ENCODE results near the gene NR4A3. TPM values are rescaled to one million over a fixed set of nuclear protein-coding genes. Genes with fewer than 3 reads are reported as not detected.

NR4A3 gene
- total RNA-seq, 2 donors from 2014 or later, result 15.8 to 19.9 TPM

GRCh38 chr9:99873943-99874584, 52.4 kb downstream of the NR4A3 start:
- Histone ChIP-seq H3K27me3 (no peaks in the 10 kb centered on the region), H3K4me3 (no peak overlapping the region), H3K27ac (no peak overlapping the region), H3K36me3 (no peaks in the 10 kb centered on the region), H3K4me1 (no peaks in the 10 kb centered on the region), H3K9me3 (no peaks in the 10 kb centered on the region)
- DNase-seq (ENCODE audit: low spot score), result no peak
- no peak for TF ChIP-seq CTCF (IDR thresholded peaks at IDR 0.05)

GRCh38 chr9:99876190-99876589, 54.5 kb downstream of the NR4A3 start:
- H3K9me3 ChIP-seq, result no peaks in the 10 kb centered on the region
- no peak for TF ChIP-seq CTCF (IDR thresholded peaks at IDR 0.05)
- no peak overlapping the region for H3K4me3 ChIP-seq
- no peak for DNase-seq (ENCODE audit: low spot score)
- H3K27ac ChIP-seq, result no peak overlapping the region
- H3K27me3 ChIP-seq, result no peaks in the 10 kb centered on the region
- no peaks in the 10 kb centered on the region for H3K4me1 ChIP-seq
- no peaks in the 10 kb centered on the region for H3K36me3 ChIP-seq

- Histone ChIP-seq H3K4me1 (no peaks in the 10 kb centered on the region), H3K9me3 (no peaks in the 10 kb centered on the region), H3K36me3 (no peaks in the 10 kb centered on the region), H3K27ac (no peak overlapping the region), H3K4me3 (no peak overlapping the region), H3K27me3 (no peaks in the 10 kb centered on the region)
- DNase-seq (ENCODE audit: low spot score), result no peak
- no peak for TF ChIP-seq CTCF (IDR thresholded peaks at IDR 0.05)
Measured at GRCh38 chr9:99878651-99879050, 57.0 kb downstream of the NR4A3 start.

GRCh38 chr9:99881769-99882168, 60.1 kb downstream of the NR4A3 start:
- DNase-seq (ENCODE audit: low spot score), result no peak
- Histone ChIP-seq H3K4me3 (no peak overlapping the region), H3K36me3 (no peaks in the 10 kb centered on the region), H3K4me1 (no peaks in the 10 kb centered on the region), H3K9me3 (no peaks in the 10 kb centered on the region), H3K27ac (no peak overlapping the region), H3K27me3 (no peaks in the 10 kb centered on the region)
- no peak for TF ChIP-seq CTCF (IDR thresholded peaks at IDR 0.05)

- Histone ChIP-seq H3K27ac (no peak overlapping the region), H3K27me3 (no peaks in the 10 kb centered on the region), H3K4me3 (no peak overlapping the region), H3K9me3 (no peaks in the 10 kb centered on the region), H3K36me3 (no peaks in the 10 kb centered on the region), H3K4me1 (no peaks in the 10 kb centered on the region)
- DNase-seq (ENCODE audit: low spot score), result no peak
- no peak for TF ChIP-seq CTCF (IDR thresholded peaks at IDR 0.05)
Measured at GRCh38 chr9:99885747-99886146, 64.1 kb downstream of the NR4A3 start.

- no peak for DNase-seq (ENCODE audit: low spot score)
- H3K27ac ChIP-seq, result no peak overlapping the region
- H3K9me3 ChIP-seq, result no peaks in the 10 kb centered on the region
- no peak overlapping the region for H3K4me3 ChIP-seq
- TF ChIP-seq CTCF (IDR thresholded peaks at IDR 0.05), result no peak
- H3K27me3 ChIP-seq, result no peaks in the 10 kb centered on the region
- no peaks in the 10 kb centered on the region for H3K4me1 ChIP-seq
- no peaks in the 10 kb centered on the region for H3K36me3 ChIP-seq
Measured at GRCh38 chr9:99889120-99889519, 67.4 kb downstream of the NR4A3 start.
